Type B pancreatic cell (in vitro differentiated cells): ENCODE measurements around the gene RBM4B. TPM values are rescaled to one million over a fixed set of nuclear protein-coding genes. Genes with fewer than 3 reads are reported as not detected.
A peak's percentile ranks its signal among the peaks of the same experiment; 100 is the strongest.

Experiments used
- DNase-seq: peaks from one replicate; pipeline ENCODE4 v3.0.0; 2021; ENCODE audit warnings: mixed read lengths; ENCODE audit not compliant: unreplicated experiment; ENCODE audit errors: extremely low spot score
- H3K27ac Mint-ChIP-seq: 2 replicates; pipeline ENCODE4 v1.8.0; 2021; ENCODE audit warnings: mild to moderate bottlenecking, mixed read lengths
- H3K27me3 Mint-ChIP-seq: 2 replicates; pipeline ENCODE4 v1.8.0; 2021; ENCODE audit warnings: mixed read lengths
- H3K36me3 Mint-ChIP-seq: 2 replicates; pipeline ENCODE4 v1.8.0; 2021; ENCODE audit warnings: mixed read lengths
- H3K4me1 Mint-ChIP-seq: one replicate; pipeline ENCODE4 v1.8.0; 2021; ENCODE audit warnings: mixed read lengths; ENCODE audit not compliant: unreplicated experiment
- H3K4me3 Mint-ChIP-seq: 2 replicates; pipeline ENCODE4 v1.8.0; 2021; ENCODE audit warnings: mild to moderate bottlenecking, mixed read lengths
- H3K9me3 Mint-ChIP-seq: 2 replicates; pipeline ENCODE4 v1.8.0; 2021; ENCODE audit warnings: mixed read lengths
- CTCF ChIP-seq: fragments of 200-600 bp; sonication (generic); conservative IDR thresholded peaks from 2 replicates; pipeline ENCODE4 v1.5.0; 2021; ENCODE audit warnings: antibody characterized with exemption, mild to moderate bottlenecking
- total RNA-seq: library from RNA; stranded (reverse); gene quantifications from 2 replicates; pipeline ENCODE4 v1.2.1, GENCODE V29; 2021; ENCODE audit warnings: low replicate concordance

Gene RBM4B
- total RNA-seq, 1 donor from 2014 or later: 49.1 TPM

DNA sequence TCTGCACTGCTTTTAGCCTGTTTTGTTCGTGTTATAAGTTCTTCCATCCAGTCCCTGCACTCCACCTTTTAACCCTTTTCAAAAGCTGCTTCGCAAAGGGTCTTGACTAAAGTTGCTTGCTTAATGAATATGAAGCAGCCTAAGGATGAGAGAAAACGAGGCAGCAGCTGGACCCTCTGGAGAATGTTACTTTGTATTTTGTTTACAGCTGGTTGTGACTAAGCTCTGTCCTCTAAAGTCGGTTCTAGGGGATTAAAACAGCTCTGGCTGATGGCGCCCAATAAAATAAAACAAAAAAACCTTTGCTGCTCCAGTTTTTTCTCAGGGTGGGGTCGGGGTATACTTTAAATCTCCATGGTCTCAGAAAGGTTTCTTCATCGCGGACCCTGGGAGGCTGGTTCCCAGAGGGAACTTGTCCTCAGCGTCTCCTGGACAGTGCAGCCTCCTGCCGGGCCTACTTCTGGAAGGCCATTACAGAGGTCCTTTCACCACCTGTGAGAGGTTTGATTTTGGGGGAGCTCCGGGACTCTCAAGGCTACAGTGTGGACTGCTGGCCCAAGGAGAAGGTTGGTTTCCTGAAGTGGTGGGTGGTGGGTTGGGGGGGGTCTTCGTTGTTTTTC is 40.0 kb downstream of the RBM4B start:
- no peak for DNase-seq
- Mint-ChIP-seq H3K36me3 (peaks cover 36% of the 10 kb centered on the region), H3K4me1 (peaks cover 40% of the 10 kb centered on the region)

DNA sequence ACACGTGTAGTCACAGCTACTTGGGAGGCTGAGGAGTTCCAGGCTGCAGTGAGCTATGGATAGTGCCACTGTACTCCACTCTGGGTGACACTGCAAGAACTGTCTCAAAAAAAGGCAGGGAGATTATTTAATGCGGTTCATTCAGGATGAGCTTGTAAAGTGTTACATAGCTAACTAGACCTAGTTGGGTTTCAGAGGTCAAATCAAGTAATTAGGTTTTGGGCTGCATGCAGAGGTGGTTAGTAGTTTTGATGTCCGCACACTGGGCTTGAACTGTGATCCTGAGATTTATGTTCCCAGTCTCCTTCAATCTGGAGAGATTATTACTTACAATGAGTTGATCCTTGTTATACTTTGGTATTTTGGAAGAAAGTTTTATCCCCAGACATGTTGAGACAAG is 41.3 kb downstream of the RBM4B start:
- Mint-ChIP-seq H3K4me3 (peak overlapping the region; percentile 43), H3K36me3 (peaks cover 36% of the 10 kb centered on the region)

More for the DNA sequence above, 40.0 kb downstream of the RBM4B start:
- Mint-ChIP-seq H3K27me3 (no peaks in the 10 kb centered on the region), H3K27ac (peak overlapping the region; percentile 99), H3K4me3 (peak overlapping the region; percentile 99), H3K9me3 (no peaks in the 10 kb centered on the region)
- TF ChIP-seq CTCF: no peak

DNA sequence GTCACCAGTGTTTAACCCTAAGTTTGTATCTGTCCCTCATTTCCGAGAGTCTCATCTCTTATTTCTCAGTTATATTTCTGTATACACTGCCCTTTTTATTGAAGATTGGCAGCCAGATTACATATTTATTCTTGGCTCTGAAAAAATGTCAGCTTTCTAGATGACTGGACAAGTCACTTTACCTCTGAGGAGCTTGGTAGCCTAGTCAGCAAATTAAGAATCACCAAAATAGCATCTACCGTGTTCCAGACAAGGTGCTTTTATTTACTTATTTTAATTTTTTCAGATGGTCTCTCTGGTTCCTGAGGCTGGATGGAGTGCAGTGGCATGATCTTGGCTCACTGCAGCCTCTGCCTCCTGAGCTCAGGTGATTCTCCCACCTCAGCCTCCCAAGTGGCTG is 44.7 kb downstream of the RBM4B start:
- TF ChIP-seq CTCF: no peak
- no peak overlapping the region for H3K4me3 Mint-ChIP-seq
- H3K9me3 Mint-ChIP-seq: no peaks in the 10 kb centered on the region
- H3K27ac Mint-ChIP-seq: no peak overlapping the region
- H3K4me1 Mint-ChIP-seq: peaks cover 11% of the 10 kb centered on the region
- DNase-seq: no peak
- H3K27me3 Mint-ChIP-seq: no peaks in the 10 kb centered on the region
- H3K36me3 Mint-ChIP-seq: peaks cover 29% of the 10 kb centered on the region

More for the DNA sequence above, 41.3 kb downstream of the RBM4B start:
- no peaks in the 10 kb centered on the region for H3K27me3 Mint-ChIP-seq
- DNase-seq: no peak
- H3K4me1 Mint-ChIP-seq: peaks cover 30% of the 10 kb centered on the region
- peak overlapping the region; percentile 69 for H3K27ac Mint-ChIP-seq
- no peaks in the 10 kb centered on the region for H3K9me3 Mint-ChIP-seq
- TF ChIP-seq CTCF: no peak

DNA sequence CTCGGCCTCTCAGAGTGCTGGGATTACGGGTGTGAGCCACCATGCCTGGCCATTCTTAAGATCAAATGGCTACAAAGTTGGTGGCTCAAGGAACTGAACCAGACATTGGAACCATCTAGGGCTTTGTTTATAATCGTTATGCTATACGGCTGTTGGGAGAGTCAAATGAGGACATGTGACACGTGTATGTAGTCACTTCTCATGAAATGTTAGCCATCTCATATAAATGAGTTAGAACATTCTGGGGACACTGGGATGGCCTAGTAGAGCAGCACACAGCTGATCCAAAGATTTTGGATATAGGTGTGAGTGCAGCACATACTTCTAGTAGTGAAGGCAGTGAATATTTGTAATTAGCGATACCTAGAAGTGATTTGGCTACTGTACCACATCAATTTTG is 45.8 kb downstream of the RBM4B start:
- H3K4me1 Mint-ChIP-seq: peaks cover 4% of the 10 kb centered on the region
- H3K9me3 Mint-ChIP-seq: no peaks in the 10 kb centered on the region
- H3K36me3 Mint-ChIP-seq: peaks cover 40% of the 10 kb centered on the region
- no peak for TF ChIP-seq CTCF
- H3K4me3 Mint-ChIP-seq: no peak overlapping the region
- no peaks in the 10 kb centered on the region for H3K27me3 Mint-ChIP-seq
- no peak for DNase-seq
- H3K27ac Mint-ChIP-seq: peak overlapping the region; percentile 55

DNA sequence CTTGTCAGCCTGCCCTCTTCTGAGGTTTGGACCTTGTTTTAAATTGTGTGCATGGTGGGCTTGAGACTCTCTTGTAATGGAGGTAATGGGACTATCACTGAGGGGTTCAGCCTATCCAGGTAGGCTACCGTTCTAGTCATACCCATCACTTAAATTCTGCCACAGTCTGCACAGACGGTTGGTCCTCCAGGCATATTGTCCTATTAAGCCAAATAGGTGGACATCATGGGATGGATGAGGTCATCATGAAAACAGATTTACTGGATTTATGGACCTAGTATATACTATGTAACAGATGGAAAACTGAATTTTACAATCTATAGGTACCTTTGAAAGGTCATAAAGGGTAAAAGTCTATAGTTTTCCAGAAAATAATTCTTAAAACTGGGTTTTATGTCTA is 48.3 kb downstream of the RBM4B start:
- DNase-seq: no peak
- Mint-ChIP-seq H3K36me3 (peaks cover 34% of the 10 kb centered on the region), H3K4me1 (no peaks in the 10 kb centered on the region), H3K4me3 (no peak overlapping the region), H3K27ac (no peak overlapping the region), H3K27me3 (no peaks in the 10 kb centered on the region), H3K9me3 (no peaks in the 10 kb centered on the region)
- TF ChIP-seq CTCF: no peak
